Measurements from ENCODE around the gene CDS1.
"Not testable (repeated sequence)": the region's sequence is repeated elsewhere in the genome, so short reads cannot be mapped to it uniquely, and the experiment has no call there.

The CDS1 gene

GRCh38 chr4:84611531-84611930, 28.6 kb downstream of the CDS1 start:
- no peak for DNase-seq (ENCODE audit: low spot score)

GRCh38 chr4:84614891-84615290, 32.0 kb downstream of the CDS1 start:
- DNase-seq (ENCODE audit: low spot score) = no peak

- DNase-seq (ENCODE audit: low spot score) = no peak
Observed at GRCh38 chr4:84615355-84615754, 32.4 kb downstream of the CDS1 start.

DNA sequence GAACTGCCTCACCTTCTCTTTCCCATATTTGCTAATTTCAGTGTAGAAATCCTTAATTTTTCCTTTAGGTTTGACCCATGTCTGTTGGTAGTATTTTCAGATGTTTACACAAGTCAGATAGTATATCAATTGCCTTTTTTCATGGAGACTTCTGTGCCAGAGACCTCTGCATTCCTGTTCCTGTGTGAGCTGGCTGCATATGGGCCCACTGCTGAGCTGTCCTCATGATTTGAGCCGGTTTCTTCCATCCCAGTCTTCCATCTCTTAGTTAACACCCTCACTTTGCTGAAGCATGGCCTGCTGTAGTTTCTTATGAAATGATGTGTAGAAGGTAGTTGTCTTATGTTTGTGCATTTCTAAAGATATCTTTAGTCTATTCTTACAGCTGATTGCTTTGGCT, 40.0 kb downstream of the CDS1 start:
- no peak for DNase-seq (ENCODE audit: low spot score)

GRCh38 chr4:84623661-84624060, 40.7 kb downstream of the CDS1 start:
- DNase-seq (ENCODE audit: low spot score) = no peak

DNA sequence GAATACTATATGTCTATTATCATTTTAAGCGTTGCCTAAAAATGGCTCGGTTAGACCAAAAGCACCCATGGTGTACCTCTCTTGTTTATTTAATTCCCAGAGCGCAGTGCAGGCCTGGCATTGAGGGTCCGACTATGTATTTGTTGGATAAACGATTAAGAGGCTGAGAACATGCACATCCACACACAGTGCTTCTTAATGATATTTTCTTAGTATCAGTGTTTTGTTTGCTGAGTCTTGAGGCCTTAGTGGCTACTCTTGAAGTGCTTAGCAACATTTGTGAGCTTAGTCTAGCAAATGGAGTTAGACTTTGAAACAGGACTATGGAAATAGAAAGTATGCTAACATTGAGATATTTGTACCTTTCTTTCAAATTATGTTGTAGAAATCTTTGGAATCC, 43.7 kb downstream of the CDS1 start:
- DNase-seq (ENCODE audit: low spot score) = no peak

DNA sequence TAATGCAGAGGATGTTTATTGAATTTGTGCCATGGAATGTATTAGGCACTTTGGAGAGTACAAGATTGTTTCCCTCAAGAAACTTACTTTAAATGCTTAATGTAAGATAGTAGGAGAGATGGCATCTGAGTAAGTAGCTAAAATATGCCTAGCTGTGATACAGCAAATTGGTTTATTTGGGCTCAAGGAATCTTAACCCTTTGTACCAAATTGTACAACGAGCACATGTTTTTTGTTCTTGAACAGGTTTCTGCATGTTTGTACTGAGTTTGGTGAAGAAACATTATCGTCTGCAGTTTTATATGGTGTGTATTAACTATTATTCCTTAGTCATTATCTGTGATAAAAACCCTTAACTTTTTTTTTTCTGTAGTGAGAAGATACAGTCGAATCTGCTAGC, 48.6 kb downstream of the CDS1 start:
- DNase-seq (ENCODE audit: low spot score) = no peak

DNA sequence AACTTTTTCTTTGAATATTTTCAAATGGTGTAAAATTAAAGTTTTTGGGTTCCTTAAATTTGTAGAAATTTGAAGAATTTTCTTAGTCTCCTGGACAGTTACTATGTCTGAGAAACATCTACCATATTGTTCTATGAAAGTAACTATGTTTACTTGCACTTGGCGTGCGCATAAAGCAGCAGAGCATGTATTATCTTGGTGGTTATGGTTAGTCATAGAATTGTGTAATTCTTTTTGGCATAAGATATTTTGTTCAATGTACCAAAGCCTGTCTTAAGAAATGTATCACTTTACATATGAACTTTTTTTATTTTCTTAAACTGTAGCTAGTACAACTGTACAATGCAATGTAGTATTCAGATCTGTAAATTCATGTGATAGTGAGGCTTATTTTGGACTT, 49.2 kb downstream of the CDS1 start:
- DNase-seq (ENCODE audit: low spot score) = no peak

GRCh38 chr4:84634961-84635360, 52.0 kb downstream of the CDS1 start:
- DNase-seq (ENCODE audit: low spot score) = no peak

DNA sequence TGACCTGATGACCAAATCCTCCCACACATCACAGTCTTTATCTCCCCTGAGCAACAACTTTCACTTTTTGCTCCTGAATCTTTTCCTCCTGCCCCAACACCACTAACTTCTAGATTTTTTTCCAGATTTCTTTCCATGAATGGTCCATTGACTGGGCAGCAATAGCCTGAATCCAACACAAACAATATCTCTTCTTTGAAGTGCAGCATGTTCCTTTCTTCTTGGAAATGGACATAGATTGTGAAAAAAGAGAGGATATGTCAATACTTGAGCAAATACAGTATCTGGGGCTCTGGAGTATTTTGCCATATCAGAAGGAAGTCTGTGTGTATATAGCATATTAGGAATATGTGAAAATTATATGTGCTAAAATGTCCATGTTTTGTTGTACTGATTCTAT, 55.2 kb downstream of the CDS1 start:
- DNase-seq (ENCODE audit: low spot score) = no peak

DNA sequence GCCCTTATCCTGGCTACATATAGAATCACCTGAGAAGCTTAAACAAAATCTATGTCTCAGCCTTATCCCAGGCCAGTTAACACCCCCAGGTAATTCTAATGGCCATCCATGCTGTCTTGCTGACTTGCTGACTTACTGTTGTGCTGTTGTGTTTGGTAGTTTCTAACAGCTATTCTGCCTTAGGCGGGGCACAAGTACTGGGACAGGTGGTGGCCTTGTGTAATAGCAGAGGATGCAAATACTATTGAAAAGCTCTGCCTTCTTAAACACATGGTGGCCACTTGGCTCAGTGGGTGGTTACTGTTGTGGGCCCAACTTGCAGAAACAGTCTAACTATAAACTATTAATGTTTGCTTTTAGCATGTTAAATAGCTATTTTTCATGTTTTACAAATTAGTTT, 56.2 kb downstream of the CDS1 start:
- no peak for DNase-seq (ENCODE audit: low spot score)

DNA sequence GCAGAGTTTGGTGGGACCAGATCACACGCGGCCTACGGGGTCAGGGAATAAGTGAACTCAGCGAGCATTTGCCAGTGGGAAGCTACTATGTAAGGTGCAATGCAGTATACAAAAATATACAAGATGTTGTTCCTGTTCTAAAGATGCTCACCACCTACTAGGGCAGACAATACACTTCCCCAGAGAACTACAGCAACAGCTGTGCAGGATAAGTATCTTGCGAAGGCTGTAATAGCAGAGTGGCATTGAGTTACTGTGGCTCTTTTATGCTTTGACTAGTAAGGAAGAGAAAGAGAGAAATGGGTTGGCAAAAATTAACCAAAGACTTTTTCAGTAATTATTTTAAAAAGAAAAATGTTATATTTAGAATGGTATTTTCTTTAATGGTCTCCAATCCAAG, 61.2 kb downstream of the CDS1 start:
- DNase-seq (ENCODE audit: low spot score) = no peak

GRCh38 chr4:84647312-84647884, 64.5 kb downstream of the CDS1 start:
- no peak for DNase-seq (ENCODE audit: low spot score)

DNA sequence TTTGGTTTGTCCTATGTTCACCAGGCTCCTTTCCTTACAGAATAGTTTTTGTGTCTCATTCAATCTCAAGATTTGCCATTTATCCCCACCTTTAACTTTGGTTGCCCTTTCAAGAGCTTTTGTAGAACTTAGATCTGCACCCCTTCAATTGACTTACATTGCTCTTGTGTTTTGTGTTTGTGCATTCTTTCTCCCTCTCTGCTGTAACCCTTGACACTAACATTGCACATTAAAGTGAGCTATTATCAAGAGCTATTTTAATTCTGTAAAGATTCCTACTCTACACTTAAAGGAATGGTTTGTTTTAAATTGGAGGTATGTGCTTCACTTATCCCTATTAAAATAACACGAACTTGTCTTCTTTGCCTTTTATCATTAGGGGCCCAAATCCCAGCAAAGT, 65.3 kb downstream of the CDS1 start:
- DNase-seq (ENCODE audit: low spot score) = no peak

GRCh38 chr4:84648863-84649647, 66.1 kb downstream of the CDS1 start:
- no peak for DNase-seq (ENCODE audit: low spot score)

DNA sequence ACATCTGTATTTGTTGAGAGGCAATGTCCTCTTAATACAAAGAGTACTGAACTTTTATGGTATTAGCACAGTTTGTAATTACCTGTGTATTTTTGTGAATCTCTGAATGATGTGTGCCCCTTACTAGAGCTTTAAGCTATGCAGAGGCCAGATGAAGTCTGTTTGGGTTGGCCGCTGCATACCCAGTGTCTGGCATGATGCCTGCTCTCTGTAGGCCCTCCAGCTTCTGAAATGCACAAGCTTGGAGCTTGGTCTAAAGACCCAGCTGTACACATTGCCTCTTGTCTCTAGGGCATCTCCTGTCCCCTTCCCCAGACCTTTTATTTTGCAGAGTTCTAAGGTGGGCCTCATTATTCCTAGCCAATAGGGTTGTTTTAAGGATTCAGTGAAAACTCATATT, 68.6 kb downstream of the CDS1 start:
- no peak for DNase-seq (ENCODE audit: low spot score)

GRCh38 chr4:84652478-84652877, 69.6 kb downstream of the CDS1 start:
- DNase-seq (ENCODE audit: low spot score) = no peak

DNA sequence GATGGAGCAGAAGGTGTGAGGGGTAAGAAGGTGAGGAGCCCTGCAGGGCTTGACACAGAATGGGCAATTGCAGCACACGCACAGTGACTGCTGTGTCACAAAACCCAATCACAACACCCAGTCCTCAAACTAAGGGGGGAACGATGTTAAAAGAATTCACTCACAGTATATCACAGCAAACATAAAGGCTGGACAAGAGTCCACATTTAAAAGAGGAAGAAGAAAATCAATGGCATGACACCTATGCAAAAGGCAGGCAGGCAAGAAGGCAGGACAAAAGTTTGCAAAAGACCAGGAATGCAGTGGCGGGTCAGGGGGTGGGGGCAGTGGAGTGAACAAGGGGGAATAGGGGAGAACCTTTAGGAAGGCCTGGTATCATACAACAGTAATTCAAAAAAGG, 77.7 kb downstream of the CDS1 start:
- DNase-seq (ENCODE audit: low spot score) = no peak

DNA sequence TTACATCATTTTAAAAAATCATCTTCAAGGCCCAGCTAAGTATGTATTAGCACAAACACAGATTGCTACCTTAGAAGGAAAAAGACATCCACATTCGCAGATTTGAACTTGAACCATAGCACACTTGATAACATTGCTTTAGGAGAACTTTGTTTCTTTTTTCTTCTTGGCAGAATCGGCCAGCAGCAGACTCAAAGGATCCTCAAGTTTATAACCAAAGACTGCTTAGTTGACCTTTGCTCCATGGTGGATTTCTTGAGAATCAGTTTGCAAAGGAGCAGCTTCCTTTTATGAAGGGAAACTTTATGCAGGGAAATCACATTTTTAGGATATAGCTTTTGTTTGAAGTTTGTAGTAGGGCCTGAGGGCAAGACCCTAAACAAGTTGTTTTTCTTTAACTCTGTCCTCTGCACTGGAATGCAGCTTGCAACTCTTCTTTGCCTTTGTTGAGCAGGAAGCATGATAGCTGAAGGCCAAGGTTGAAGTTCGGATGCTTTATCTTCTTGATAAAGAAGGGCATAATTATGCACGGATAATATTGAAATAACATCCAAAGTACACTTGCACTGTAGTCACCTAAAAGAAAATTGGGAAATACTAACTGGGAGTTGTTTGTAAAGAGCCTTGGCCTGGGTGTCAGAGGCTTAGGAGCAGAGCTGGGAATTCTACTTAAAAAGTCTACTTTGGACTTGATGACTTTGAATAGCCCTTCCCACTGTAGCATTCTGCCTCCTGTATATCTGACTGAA, 78.4 kb downstream of the CDS1 start:
- DNase-seq (ENCODE audit: low spot score) = no peak

GRCh38 chr4:84664767-84665166, 81.8 kb downstream of the CDS1 start:
- DNase-seq (ENCODE audit: low spot score) = not testable (repeated sequence)

- no peak for DNase-seq (ENCODE audit: low spot score)
Observed at GRCh38 chr4:84666439-84666838, 83.5 kb downstream of the CDS1 start.

DNA sequence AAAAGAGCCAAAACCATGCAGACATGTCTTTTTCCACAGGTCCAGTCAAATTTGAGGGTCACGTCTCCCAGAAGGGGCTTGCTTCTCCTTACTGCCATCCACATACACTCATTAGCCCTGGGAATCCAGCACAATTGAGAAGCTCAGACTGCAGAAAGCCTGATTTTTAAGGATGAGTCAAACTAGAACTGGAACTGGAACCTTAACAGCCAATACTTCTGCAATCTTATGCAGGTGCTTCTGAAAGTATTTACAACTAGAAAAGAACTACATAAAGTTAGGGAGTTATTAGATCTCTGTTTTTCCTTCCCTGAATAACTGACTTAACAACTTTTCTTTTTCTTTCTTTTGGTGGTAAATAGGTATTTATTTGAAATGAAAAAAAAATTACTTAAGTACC, 86.3 kb downstream of the CDS1 start:
- DNase-seq (ENCODE audit: low spot score) = no peak

DNA sequence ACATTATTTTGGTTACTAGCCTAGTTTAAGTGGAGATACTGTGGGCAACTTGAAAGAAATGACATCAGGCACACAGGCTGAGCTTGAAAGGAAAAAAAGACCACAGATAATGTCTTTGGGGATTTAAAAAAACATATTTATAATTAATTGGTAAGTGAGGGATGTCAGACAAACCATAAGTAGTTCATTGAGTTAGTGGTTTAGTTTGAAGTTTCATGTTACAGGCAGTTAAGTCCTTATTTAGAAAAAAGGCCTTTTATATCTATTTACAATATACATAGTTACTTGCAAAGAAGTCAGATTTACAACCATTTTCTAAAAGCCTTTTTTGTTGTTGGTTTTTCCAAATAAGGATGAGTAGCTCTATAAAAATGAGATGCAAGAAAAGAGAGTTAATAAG, 89.2 kb downstream of the CDS1 start:
- no peak for DNase-seq (ENCODE audit: low spot score)

Data from putamen (tissue), 1 donor.